Hypothalamus (tissue), 51 donors: ENCODE measurements around the gene PNMA8B.

Experiments
- DNase-seq, 51 donors: peaks; one replicate each; lab custom pipeline; 2025; lab: John Stamatoyannopoulos, UW

Gene PNMA8B

DNA sequence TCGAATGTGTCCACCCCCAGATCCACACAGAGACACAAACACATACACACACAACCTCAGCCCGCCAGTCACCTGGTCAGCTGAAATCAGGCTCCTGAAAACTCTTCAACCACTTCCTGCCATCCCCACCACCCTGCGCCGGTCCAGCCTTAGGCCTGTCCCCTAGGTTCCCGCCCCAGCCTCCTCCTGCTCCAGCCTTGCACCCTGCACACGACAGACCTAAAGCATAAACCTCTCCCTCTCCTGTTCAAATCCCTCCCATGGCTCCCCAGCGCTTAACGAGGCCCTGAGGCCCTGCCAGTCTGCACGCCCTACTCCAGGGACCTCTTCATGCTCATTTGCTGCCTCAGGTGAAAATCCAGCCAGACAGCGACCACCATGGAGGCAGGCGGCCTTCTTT lies 7.1 kb downstream of the PNMA8B start:
- peak in 3 of 51 donors; percentile 7 to 28 (median 13) for DNase-seq

DNA sequence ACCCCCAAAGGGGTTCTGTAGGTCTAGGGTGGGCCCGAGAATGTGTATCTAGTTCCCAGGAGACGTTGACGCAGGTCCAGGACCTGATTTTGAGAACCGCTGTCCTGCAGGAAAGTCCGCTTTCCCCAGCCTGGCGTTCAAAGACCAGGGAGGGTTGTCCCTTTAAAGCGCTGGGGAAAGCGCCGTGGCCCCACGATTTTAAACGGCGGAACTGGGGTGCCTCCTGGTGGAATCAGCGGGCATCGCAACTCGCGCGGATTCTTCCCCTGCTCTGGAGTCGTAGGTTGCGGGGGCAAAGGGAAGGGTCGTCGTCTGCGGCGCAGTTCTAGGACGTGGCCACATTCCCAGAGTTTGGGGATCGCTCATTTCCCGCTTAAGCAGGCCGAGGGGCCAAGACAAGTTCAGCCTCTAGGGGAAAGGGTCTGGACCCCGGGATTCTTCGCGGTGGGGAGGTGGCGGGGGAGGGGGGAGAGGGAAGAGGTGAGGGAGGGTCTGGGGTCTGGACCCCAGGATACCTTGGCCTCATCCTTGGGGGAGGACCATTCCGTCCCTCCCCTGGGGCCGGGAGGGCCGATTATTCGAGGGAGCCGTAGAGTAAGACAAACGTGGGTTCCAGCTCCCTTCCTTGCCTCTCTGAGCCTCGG lies 7.7 kb downstream of the PNMA8B start:
- DNase-seq: peak in 48 of 51 donors; percentile 16 to 86 (median 60)

DNA sequence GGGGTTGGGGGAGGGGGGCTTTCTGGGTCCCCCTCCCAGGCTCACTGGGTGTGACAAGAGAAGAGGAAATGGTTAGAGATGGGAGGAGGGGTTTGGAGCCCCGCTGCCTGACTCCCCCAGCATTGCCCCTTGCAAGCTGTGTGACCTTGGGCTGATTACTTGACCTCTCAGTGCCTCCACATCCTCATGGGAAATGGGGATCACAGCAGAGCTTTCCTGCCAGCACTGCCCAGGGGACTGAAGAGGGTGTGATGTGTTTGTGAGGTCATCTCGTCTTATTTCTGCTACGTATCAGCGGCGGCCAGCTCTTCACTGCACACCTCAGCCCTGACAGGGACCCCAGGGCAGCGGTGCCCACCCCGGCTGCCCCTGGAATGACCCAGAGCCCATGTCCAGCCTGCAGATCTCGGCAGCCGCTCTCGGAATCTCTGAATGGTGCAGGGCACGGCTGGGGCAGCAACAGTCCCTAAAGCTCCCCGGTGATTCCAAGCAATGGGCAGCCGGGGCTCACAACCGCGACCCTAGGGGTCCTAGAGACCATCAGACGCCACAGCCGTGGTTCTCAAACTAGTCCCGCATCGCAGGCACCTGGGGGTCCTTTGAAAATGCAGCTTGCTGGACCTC lies 8.4 kb downstream of the PNMA8B start:
- peak in 1 of 51 donors; percentile 19 for DNase-seq

DNA sequence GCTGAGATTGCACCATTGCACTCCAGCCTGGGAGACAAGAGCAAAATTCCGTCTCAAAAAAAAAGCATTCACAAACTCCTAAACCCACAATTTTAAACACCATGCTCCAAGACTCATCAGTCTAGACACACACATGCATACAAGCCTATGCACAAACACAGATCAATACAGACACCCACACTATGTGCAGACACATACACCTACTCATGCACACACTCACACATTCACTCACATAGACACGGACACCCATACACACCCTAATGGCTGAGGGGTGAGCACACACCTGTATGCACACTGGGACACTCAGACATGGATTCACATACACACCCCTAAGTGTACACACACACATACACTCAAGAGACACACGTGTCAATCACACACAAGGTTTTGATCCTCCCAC lies 9.3 kb downstream of the PNMA8B start:
- DNase-seq: no peak

DNA sequence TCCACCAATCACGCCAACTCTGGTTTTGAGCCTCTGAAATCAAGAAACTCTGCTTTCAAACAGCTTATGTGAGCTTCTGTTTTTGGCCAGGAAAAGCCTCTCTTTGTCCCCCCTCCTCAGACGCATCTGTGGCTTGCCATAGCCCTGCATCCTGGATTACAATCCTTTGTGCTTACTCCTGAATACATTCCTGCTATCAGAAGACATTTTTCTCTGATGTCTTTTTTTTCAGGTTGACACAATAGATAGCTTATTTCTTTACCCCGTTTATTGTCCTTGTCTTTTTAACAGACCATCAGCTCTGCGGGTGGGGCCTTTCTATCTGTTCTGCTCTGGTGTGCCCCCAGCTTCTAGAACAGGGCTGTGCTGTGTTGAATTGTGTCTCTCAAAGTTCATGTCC lies 11.0 kb downstream of the PNMA8B start:
- no peak for DNase-seq

DNA sequence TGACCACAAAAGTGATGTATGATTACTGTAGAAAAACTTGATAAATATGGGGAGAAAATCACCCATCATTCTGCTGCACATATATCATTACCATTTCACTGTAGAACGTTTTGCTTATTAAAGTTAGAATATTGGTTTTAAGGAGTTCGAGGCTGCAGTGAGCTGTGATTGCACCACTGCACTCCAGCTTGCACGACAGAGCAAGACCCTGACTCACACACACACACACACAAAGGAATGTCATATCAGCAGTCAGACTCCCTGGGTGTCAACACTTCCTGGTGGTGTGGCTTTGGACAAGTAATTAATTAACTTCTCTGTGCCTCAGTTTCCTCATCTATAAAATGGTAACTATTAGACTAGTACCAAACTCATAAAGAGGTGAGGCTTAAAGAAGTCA lies 13.0 kb downstream of the PNMA8B start:
- DNase-seq: no peak

DNA sequence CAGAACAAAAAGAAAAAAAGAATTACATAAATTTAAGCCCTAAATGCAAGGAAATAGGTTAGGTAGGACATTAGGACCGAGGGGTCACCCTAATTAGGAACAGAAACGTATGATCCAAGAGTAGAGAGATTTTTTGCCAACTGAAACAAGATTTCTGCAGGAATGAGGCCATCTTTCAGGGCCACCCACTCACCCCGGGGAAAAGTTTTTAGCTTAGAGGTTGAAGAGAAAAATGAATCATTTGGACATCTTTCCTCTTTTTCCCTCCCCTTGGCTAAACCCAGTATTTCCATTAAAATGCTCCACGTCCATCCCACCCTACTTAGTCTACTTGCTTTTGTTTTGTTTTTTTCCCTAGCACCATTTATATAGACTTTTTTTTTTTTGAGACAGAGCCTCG lies 13.7 kb downstream of the PNMA8B start:
- DNase-seq: no peak

DNA sequence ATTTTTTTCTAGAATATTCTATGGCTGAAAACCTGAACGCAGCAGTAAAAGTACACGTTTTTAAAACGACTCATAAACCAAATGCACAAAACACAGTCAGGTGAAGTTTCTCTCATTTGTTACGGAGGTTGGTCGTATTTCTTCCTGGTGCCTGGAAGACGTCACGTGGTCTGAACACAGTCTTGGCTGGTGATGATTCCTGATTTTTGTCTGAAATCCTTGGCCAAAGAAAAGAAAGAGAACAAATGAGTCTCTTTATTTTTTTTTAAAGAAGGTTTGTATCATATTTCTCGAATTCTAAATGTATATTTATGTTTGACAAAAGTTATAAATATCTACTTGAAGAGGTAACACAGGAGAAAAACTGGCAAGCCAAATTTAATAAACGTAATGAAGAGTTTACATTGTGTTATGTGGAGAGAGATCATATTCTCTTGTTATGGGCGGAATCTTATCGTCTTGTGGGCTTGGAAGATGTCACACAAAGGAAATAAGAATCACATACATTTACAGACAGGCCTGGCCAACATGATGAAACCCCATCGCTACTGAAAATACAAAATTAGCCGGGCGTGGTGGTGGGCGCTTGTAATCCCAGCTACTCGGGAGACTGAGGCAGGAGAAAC lies 14.3 kb downstream of the PNMA8B start:
- no peak for DNase-seq

DNA sequence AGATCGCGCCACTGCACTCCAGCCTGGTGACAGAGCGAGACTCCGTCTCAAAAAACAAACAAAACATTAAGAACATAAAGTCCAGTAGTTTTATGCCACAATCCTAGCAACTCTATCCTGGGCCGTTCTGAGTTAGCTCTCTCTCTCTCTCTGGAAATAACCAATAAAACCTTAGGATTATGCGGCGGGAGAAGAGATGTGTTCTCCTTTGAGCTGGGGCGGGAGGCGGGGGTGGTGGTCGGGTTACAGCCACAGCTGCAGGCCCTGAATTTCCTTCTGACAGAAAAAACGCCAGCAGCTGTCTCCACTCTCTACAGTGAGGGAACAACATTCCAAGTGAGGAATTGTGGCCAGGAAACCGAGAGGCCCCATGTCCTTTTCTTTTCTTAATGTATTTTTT lies 15.3 kb downstream of the PNMA8B start:
- no peak for DNase-seq

DNA sequence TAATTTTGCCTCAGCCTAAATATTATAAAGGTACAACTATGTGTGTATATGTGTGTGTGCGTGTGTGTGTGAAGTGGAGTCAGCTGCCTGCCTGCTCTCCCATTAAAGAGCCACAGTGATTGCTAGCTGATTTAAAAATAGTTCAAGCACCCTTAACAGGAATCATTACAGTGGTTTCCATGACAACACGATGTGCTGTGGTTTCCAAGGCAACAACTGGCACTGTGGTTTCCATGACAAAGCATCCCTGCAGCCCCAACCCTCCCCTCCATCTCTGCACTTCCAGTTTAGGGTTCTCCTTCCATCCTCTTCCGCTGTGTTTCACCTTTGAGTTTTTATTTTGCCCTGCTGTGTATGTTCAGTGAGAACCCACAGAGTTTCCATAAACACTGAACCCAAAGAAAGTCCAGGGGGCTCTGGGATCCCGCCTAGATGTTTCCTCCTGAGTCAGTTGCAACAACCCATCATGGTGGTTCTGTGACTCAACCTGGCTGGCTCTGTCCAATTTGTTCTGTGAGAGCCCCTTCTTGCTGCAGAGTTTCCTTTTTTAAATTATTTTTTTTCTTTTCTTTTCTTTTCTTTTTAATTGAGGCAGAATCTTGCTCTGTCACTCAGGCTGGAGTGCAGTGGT lies 17.2 kb downstream of the PNMA8B start:
- peak in 19 of 51 donors; percentile 18 to 80 (median 34) for DNase-seq

DNA sequence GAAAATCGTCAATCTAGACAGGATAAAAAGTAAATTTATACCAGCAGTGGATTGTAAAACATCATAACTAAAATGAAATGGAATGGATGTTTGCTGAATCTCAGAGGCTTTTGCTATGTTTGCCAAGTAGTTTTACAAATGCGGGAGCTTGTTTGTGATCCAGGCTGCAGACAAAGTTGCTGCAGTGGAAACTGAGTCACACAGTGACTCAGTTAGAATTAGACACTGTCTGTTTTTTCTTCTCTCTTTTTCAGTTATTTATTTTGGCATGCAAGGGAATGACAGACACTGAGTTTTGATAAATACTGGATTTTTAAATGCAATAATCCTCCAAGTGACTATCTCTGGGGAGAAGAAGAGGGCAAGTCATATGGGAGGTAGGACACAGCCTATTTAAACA lies 19.7 kb downstream of the PNMA8B start:
- no peak for DNase-seq

DNA sequence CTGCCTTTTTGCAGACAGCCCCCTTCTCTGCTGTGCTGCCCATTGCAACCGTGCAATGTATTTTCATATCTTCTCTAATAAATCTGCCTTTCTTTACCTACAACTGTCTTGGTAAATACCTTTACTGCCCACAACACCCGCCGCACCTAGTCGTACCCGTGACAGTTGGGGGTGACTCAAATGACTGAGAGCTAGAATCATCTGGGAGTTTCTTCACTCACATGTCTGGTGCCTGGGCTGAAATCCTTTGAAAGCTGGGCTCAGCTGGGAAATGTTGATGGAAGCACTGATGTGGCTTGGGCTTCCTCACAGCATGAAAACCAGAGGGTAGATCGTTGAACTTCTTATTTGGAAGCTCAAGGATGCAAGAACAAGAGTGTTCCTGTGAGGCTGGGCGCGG lies 21.5 kb downstream of the PNMA8B start:
- DNase-seq: no peak

DNA sequence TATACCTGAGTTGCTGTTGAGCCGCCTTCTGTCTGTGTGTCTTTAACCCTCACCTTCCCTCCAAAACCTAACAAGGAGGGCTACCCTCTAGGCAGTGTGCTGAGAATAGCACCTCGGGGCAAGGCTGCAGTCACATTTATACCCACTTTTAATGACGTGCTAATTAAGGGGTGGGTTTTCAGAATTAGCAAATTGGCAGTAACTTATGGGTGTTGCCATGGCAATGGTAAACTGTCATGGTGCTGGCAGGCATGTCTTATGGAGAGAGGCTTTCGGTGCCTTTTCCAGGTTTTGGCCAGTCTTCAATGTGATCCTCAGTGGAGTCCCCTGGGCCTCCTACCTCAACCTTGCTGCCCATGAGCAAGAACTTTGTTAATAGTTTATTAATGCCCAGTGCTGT lies 23.1 kb downstream of the PNMA8B start:
- no peak for DNase-seq

DNA sequence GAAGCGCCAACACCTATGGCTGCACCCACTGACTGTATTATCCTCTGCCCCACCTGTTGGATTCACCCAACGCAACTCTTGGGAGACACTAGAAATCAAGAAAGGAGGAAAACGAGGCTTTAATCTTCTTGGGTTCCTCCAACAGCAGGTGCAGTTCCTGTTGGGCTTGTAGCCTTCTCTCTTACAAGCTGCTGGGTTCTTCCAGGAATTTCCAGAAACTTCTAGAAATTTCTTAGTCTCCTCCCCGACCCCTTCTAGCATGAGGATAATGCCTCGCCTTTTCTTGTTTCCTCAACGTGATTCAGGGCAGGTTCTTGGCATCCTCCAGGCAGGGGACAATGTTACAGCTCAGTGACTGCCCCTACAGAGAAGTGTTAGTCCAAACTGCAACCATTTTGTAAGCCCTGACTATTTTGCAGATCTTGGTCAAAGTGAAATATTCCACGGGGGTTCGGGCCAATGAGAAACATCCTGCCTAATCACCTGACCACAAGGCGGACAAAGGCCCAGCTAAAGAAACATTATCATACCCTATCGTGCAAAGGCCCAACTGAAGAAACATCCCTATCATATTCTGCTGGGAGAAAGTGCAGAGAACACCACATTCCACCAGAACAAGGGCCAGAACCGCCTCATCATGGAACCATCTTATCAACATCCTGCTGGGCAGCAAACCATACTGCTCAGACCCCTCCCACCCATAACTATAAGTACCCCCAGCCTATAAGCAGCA lies 23.7 kb downstream of the PNMA8B start:
- peak in 1 of 51 donors; percentile 63 for DNase-seq

DNA sequence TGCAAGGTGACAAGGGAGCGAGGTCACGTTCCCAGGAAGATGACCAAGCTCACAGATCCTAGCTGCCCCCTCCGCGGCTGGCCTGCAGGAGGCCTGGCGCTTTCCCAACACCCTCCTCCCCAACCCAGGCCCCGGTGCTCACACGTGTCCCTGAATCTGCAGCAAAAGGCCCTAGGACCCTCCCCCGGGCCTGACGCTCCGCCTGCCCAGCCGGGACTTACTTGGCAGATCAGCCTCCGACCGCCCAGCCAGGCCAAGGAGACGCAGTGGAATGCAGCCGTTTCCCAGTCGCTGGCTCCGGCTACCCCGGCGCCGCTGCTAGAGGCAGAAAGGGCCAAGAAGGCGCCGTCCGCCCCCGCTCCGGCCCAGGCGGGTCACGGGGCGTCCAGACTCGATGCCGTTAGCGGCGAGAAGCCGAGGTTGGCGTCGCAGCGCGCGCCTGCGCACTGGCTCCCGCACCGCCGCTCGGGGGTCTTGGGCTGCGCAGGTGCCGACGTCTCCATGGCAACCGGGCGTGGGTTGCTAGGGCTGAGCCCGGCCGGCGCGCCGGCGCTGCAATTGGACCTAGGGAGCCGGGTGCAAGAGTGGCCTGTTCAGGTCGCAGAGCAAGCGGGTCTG lies 24.4 kb downstream of the PNMA8B start, which contains the start of gene PNMA8A:
TSS of gene PNMA8A (minus strand) at position 448 of the 618 bp plus-strand sequence. CDS start 528 bp downstream, outside the sequence.
- DNase-seq: peak in 48 of 51 donors; percentile 30 to 91 (median 74)

DNA sequence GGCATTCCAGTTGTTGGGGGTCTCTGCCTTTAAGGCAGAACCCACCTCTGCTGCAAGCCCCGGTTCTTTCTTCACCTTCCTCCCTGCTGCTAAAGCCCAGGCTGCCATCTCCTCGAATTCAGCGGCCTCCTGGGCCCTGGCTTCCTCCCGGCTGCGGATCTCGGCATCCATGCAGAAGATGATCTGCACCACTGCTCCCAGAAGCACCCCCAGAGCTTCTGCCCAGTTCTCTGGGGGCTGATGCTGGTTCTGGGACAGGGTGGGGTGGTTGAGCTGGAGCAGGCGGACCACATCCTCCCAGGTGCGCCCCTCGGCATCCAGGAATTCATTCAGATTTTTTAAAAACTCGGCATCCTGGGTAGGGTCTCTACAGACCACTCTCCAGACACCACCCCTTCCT lies 25.3 kb downstream of the PNMA8B start:
- no peak for DNase-seq

DNA sequence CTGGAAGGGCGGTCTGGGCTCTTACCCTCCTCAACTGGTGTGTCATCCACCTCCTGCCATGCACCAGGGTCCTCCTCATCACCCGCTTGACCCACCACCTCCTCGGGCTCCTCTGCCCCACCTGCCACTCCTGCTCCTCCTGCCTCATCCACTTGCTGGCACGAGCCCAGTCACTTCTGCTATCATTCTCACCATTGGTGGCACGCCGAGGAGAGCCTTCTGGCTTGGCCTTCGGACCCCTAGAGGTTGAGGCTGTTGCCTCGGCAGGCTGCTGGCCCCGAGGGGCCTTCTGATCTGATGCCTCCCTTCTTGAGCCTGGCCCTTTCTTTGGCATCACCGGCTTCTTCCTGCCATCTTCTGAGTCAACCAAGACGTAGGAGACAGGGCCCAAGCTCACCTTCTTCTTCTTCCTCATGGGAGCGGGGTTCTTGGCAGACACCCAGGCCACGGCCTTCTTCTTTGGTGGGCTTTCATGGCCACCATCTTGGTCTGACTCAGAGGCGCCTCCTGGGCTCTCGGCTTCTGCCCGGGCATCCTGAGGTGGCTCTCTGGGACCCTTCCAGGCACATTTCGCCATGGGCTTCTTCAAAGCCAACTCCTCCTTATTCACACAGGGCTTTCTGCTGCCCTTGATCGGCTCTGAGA lies 26.0 kb downstream of the PNMA8B start:
- DNase-seq: no peak

DNA sequence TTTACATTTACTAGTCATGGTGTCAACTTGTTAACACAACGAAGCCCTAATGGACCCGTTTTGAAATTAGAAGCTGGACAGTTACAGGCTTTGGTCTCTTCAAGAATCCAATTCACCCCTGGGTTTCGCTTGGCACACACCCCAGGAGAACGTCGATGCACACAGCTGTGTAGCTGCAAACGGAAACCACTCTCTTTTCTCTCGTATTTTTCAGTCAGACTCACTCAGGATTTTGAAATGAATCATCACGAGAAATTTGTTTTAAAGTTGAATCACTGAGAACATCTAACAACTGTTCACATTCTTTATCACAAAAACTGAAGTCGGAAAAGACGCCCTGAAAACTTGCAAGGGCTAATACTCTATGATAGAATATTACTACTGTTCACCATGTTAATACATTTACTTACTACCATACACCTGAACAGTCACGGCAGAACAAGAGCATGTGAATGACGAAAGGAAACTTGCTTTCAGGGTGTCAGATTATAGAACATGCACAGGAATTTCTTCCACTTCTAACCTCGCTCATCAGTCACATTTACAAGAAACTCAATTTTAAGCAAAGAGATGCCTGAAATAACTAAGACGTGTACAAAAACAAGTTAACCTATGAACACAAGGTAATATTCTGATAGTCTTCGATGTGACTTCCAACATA lies 29.0 kb downstream of the PNMA8B start:
- DNase-seq: no peak

DNA sequence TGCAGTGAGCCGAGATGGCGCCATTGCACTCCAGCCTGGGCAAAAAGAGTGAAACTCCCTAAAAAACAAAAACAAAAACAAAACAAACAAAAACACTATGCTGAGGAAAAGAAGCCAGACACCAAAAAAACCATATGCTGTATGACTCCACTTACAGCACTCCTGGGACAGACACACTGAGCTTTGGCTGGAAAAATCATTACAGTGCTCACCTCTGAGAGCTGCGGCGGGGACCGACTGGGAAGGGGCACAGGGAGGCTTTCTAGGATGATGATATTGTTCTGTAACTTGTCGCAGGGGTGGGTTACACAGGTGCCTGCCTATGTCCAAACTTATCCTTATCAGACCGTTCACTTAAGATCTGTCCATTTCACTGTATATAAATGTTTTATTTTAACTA lies 32.2 kb downstream of the PNMA8B start:
- no peak for DNase-seq
